ENCODE results near the gene TMCC1.

Gene TMCC1

GRCh38 chr3:129892857-129893580 lies 492 bp downstream of the TMCC1 start:
- TF ChIP-seq SIN3A (IDR thresholded peaks at IDR 0.05; ENCODE audit: borderline replicate concordance, insufficient read depth, low read length) (no peak), REST (IDR thresholded peaks at IDR 0.05; ENCODE audit: insufficient read depth in 1 of 2, low read depth in 2 of 2, low read length in 2 of 2) (no peak), POLR2AphosphoS5 (IDR thresholded peaks at IDR 0.05; ENCODE audit: low read depth, low read length) (no peak; the same call in 1 of the 2 replicates), TAF1 (IDR thresholded peaks at IDR 0.05; ENCODE audit: borderline replicate concordance, insufficient read depth, low read length) (no peak), FOXP2 (optimal IDR thresholded peaks at IDR 0.05; ENCODE audit: borderline replicate concordance, extremely low read depth, extremely low read length, insufficient read depth) (no peak)

DNA sequence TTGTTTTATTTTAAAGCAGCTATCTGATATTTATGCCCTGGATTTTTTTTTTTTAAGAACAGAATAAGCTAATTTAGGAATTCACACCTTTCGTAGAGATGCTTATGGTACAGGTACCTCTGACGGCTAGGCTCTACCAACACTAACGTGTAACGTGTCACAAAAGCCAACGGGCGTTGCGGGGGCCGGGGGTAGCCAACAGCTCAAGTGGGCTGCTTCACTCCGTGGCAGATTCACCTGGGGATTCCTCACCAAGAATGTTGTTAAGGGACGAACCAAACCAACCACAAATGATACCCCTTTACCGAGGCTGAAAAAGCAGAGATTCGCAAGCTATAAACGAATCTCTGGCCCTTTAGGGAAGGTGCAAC lies 1.0 kb downstream of the TMCC1 start:
- TF ChIP-seq REST (IDR thresholded peaks at IDR 0.05; ENCODE audit: insufficient read depth in 1 of 2, low read depth in 2 of 2, low read length in 2 of 2) (no peak), SIN3A (IDR thresholded peaks at IDR 0.05; ENCODE audit: borderline replicate concordance, insufficient read depth, low read length) (no peak), POLR2AphosphoS5 (IDR thresholded peaks at IDR 0.05; ENCODE audit: low read depth, low read length) (no peak), FOXP2 (optimal IDR thresholded peaks at IDR 0.05; ENCODE audit: borderline replicate concordance, extremely low read depth, extremely low read length, insufficient read depth) (no peak), TAF1 (IDR thresholded peaks at IDR 0.05; ENCODE audit: borderline replicate concordance, insufficient read depth, low read length) (no peak)

- TF ChIP-seq FOXP2 (optimal IDR thresholded peaks at IDR 0.05; ENCODE audit: borderline replicate concordance, extremely low read depth, extremely low read length, insufficient read depth) (no peak), SIN3A (IDR thresholded peaks at IDR 0.05; ENCODE audit: borderline replicate concordance, insufficient read depth, low read length) (no peak), REST (IDR thresholded peaks at IDR 0.05; ENCODE audit: insufficient read depth in 1 of 2, low read depth in 2 of 2, low read length in 2 of 2) (no peak), POLR2AphosphoS5 (IDR thresholded peaks at IDR 0.05; ENCODE audit: low read depth, low read length) (no peak), TAF1 (IDR thresholded peaks at IDR 0.05; ENCODE audit: borderline replicate concordance, insufficient read depth, low read length) (no peak)
These were observed 2.6 kb downstream of the TMCC1 start for GRCh38 chr3:129890891-129891290.

- no peak for TF ChIP-seq FOXP2 (optimal IDR thresholded peaks at IDR 0.05; ENCODE audit: borderline replicate concordance, extremely low read depth, extremely low read length, insufficient read depth)
- no peak for TF ChIP-seq TAF1 (IDR thresholded peaks at IDR 0.05; ENCODE audit: borderline replicate concordance, insufficient read depth, low read length)
- TF ChIP-seq POLR2AphosphoS5 (IDR thresholded peaks at IDR 0.05; ENCODE audit: low read depth, low read length), result no peak
- TF ChIP-seq REST (IDR thresholded peaks at IDR 0.05; ENCODE audit: insufficient read depth in 1 of 2, low read depth in 2 of 2, low read length in 2 of 2), result no peak
- TF ChIP-seq SIN3A (IDR thresholded peaks at IDR 0.05; ENCODE audit: borderline replicate concordance, insufficient read depth, low read length), result no peak
These were observed 3.4 kb downstream of the TMCC1 start for GRCh38 chr3:129890125-129890524.
